NCI-H1048 (cell line): Measurements from ENCODE around the gene OMP.
"Not testable (repeated sequence)": the region's sequence is repeated elsewhere in the genome, so short reads cannot be mapped to it uniquely, and the experiment has no call there.

ENCODE experiments used
- DNase-seq: peaks from one replicate; lab custom pipeline; 2025; lab: John Stamatoyannopoulos, UW

The OMP gene

DNA sequence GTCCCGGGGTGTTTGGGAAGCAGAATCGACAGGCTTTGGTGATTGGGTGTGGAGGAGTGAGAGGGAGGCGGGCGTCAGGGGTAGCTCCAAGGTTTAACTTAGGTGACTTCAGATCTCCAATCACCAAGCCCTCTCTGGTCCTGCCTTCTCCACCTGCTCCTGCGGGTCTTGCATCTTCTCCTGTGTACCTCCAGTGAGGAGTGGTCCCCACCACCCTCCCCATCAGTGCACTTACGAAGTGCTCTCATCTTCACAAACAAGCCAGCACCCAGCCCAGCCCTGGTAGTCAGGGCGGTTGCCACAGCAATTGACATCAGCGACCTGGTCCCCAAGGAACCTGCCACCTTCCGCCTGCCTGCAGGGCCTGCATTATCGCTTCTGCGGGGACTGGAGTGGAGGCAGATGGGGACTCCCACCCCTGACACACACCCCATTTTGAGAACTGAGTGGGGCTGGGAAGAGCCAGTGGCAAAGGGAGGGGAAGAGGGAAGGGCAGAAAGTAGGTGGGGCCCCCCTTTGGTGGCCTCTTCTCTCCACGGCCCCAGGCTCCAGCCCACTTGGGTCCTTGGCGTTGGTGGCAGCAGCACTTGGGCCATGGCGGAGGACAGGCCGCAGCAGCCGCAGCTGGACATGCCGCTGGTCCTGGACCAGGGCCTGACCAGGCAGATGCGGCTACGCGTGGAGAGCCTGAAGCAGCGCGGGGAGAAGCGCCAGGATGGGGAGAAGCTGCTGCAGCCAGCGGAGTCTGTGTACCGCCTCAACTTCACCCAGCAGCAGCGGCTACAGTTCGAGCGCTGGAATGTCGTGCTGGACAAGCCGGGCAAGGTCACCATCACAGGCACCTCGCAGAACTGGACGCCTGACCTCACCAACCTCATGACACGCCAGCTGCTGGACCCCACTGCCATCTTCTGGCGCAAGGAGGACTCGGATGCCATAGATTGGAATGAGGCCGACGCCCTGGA lies at the start of gene OMP:
TSS of gene OMP (plus strand) at position 595 of the 965 bp plus-strand sequence. CDS start at position 595, 0 bp downstream.
- no peak for DNase-seq

- no peak for DNase-seq
Observed at GRCh38 chr11:77053217-77054015, 49.2 kb upstream of the OMP start.

GRCh38 chr11:77054084-77054483 lies 48.6 kb upstream of the OMP start:
- no peak for DNase-seq

- DNase-seq, result no peak
Observed at GRCh38 chr11:77055101-77055561, 47.5 kb upstream of the OMP start.

DNA sequence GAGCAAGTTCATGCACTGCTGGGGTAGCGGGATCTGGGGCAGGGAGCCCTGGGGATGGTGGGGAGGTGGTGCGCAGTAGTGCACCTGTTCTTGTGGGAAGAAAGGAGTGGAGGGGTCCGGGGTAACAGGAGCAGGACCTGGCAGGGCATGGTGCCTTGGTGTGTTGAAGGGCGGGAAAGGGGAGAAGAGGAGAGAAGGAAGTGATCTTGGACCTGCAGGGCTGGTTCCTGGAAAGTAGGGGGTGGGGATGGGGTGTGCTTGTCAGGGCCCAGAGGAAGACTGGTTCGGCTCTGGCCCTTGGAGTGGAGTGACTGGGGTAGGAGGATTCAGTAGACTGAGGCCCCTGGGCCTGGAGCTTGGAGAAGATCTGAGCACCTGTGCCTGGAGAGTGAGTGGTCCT lies 46.7 kb upstream of the OMP start:
- DNase-seq, result no peak

DNA sequence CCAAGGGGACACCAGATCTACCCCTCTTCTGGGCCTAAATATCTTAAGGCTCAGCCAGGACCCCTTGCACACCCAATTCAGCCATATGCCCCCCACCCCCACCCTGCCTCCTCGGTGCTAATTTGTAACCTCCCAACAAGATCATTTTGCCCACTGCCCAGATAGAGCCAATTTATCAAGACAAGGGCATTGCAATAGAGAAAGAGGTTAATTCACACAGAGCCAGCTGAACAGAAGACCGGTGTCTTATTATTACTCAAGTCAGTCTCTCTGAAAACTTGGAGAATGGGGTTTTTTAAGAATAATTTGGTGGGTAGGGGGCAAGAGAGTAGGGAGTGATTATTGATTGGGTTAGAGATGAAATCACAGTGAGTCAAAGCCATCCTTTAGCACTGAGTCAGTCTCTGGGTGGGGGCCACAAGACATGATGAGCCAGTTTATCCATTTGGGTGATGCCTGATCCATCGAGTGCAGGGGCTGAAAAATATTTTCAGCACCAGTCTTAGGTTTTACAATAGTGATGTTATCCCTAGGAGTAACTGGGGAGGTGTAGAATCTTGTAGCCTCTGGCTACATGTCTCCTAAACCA lies 45.7 kb upstream of the OMP start:
- DNase-seq, result no peak

- no peak for DNase-seq
Observed at GRCh38 chr11:77057938-77058474, 44.6 kb upstream of the OMP start.

GRCh38 chr11:77058900-77059299 lies 43.7 kb upstream of the OMP start:
- no peak for DNase-seq

DNA sequence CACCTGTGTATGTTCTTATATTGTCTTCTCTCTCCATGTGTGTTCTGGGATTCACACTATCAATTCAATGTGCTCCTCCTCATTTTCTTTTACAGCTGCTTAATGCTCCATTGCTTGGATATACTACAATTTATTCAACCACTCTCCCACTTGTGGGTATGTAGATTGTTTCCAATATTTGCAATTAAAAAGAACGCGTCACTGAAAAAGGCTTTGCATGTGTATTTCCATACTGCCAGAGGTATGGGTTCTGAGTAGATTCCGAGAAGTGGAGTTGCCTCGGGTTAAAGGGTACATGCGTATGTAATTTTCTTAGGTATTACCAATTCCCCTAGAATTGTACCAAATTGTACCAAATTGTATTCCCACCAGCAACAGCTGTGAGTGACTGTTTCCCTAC lies 42.8 kb upstream of the OMP start:
- DNase-seq, result no peak

GRCh38 chr11:77060234-77060633 lies 42.4 kb upstream of the OMP start:
- DNase-seq, result no peak

GRCh38 chr11:77061258-77061657 lies 41.4 kb upstream of the OMP start:
- not testable (repeated sequence) for DNase-seq

DNA sequence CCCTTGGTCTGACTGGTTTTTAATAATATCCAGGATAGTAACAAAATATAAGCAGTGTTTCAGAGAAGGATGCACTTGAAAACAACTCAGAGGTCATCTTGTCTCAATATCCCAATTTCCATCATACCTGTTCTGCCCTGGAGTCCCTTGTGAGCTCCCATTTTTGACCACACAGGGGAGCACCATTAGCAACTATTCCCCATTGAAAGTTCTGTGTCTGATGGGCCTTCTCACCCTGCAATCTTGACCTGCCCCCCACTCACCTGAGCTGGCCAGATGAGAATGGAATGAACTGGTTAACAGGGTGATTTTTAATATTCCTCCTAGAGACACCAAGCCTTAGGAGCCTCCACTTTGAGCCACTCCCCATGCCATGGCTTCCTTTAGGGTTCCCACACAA lies 39.7 kb upstream of the OMP start:
- no peak for DNase-seq

- DNase-seq, result no peak
Observed at GRCh38 chr11:77063407-77063806, 39.2 kb upstream of the OMP start.

DNA sequence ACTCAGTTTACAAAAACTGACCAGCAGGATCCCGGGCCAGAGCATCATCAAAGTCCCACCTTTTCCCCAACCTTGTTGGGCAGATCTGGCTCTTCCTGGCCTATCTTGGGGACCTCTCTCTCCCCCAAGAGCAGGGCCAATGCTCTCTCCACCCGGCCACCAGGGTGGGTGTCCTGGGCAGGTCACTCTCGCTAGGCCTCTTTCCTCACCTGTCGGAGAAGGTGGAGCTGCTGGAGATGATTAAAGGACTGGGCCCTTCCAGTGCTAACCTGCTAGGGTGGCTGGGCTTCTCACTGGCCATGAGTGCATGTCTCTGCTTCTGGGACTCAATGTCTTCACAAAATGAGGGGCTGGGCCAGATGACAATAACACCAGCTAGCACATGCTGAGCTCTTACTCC lies 38.8 kb upstream of the OMP start:
- DNase-seq, result no peak

GRCh38 chr11:77064648-77065217 lies 37.9 kb upstream of the OMP start:
- DNase-seq, result no peak

DNA sequence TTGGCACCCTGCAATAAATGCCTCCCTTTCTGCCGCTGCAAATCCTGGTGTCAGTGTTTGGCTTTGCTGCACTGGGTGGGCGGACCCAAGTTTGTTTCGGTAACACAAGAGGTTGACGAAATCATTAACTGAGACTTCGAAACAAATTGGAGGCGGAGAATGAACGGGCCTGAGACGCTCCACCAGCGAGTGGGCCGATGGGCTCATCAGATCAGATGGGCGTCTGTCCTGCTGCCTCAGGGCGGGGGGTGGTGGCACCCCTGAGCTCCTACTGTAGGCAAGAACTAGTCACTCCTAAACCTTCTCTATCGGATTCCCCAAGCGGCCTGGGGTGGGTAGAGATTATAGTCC lies 36.8 kb upstream of the OMP start:
- no peak for DNase-seq

- peak; percentile 77 for DNase-seq
Observed at GRCh38 chr11:77066229-77067042, 36.2 kb upstream of the OMP start, which contains the start of gene CAPN5. Gene CAPN5 (plus strand): TSS chr11:77066971. CDS start chr11:77084887, 17,916 bp downstream.

DNA sequence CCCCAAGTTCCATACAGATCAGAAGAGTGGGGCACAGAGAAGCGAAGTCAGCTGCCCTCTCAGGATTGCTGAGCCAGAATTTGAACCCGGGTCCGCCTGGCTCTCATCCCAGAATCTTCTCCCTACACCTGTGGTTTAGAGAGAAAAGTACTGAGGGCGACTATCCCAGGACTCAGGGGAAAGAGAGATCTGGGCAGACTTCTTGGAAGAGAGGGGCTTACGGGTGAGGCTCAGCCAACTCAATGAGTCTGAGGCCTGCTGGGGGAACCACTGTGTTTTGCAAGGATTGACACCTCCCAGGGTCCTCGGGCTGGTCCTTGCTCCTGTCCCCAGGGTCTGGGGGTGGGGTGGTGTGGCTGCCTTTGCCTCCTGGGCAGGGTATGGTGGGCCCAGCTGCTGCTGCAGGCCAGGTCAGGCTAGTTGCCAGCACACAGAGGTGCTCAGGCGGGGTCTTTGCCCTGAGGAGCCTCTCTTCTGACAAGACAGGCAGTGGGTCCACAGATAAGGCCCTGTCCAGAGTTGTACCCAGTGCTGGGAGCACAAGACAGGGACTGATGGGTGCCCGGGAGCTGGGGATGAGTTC lies 34.7 kb upstream of the OMP start:
- DNase-seq, result no peak

GRCh38 chr11:77068457-77069335 lies 33.9 kb upstream of the OMP start:
- DNase-seq, result no peak
